ENCODE results near the gene GRIN2C. TPM values are rescaled to one million over a fixed set of nuclear protein-coding genes. Genes with fewer than 3 reads are reported as not detected.

The GRIN2C gene
- total RNA-seq, 1 experiment from 2014 or later: 0.11 TPM

DNA sequence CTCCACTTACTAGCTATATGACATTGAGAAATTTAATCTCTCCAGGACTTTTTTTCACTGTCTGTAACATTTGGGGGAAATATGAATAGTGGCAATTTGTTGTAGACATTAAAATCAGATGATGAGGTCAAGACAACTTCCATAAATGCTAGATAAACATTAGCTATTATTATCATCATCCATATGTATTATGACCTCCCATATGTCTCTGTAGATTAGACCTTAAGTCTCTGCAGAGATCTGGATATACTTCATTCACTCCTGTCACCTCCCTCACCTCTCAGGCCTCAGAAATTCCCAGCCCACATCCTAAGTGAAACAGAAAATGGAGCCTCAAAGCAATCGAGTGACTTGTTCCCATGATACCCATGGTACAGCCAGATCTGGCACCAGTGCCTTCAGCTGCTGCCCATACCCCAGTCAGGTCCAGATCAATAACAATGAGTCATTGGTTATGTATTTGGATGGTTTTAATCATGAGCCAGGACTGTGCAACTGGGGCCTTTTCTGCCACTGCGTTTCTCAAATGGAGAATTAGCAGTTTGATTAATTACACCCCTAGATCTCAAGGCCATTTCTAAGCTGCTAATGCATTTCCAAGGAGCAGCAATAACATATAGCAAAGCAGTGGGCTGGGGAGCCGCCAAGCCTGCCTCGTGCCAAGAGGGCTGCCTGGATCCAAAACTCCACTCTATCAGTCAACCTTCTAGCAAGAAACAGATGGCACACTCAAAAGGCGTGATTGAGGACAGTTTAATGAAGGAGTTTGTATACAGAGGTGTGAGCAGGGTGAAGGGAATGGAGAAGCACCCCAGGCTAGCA lies 15.7 kb upstream of the GRIN2C start:
- H3K9me2 ChIP-seq (ENCODE audit: insufficient read depth): no peaks in the 10 kb centered on the region
- peaks cover 26% of the 10 kb centered on the region for H3K4me1 ChIP-seq (replicated peaks; ENCODE audit: insufficient read depth)
- TF ChIP-seq EZH2 (IDR thresholded peaks at IDR 0.05; ENCODE audit: low read depth): no peak
- TF ChIP-seq, protein P1, sequence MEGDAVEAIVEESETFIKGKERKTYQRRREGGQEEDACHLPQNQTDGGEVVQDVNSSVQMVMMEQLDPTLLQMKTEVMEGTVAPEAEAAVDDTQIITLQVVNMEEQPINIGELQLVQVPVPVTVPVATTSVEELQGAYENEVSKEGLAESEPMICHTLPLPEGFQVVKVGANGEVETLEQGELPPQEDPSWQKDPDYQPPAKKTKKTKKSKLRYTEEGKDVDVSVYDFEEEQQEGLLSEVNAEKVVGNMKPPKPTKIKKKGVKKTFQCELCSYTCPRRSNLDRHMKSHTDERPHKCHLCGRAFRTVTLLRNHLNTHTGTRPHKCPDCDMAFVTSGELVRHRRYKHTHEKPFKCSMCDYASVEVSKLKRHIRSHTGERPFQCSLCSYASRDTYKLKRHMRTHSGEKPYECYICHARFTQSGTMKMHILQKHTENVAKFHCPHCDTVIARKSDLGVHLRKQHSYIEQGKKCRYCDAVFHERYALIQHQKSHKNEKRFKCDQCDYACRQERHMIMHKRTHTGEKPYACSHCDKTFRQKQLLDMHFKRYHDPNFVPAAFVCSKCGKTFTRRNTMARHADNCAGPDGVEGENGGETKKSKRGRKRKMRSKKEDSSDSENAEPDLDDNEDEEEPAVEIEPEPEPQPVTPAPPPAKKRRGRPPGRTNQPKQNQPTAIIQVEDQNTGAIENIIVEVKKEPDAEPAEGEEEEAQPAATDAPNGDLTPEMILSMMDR (conservative IDR thresholded peaks at IDR 0.05): no peak
- no peaks in the 10 kb centered on the region for H3K36me3 ChIP-seq (ENCODE audit: low read depth)
- no peak for DNase-seq
- no peak overlapping the region for H3K4me3 ChIP-seq
- no peaks in the 10 kb centered on the region for H4K20me1 ChIP-seq (ENCODE audit: insufficient read depth)
- no peak overlapping the region for H3K27ac ChIP-seq
- BruUV-seq (replicated peaks): no TSS peak
- ChIA-PET POLR2A (ENCODE audit: unreplicated experiment) (no interaction called here), CTCF (no interaction called here)
- H3K79me2 ChIP-seq (ENCODE audit: low read depth): no peaks in the 10 kb centered on the region
- H2AFZ ChIP-seq: no peak overlapping the region
- no peaks in the 10 kb centered on the region for H3K9me3 ChIP-seq (ENCODE audit: insufficient read depth, low read depth)
- H3F3A ChIP-seq (ENCODE audit: insufficient read depth, low read depth): 0 out of 2 replicates have a peak, but pooled peaks cover 4% of the 10 kb centered on the region
- intact Hi-C loops (cut with micrococcal nuclease; ENCODE audit: unreplicated experiment): no loop called here
- no peaks in the 10 kb centered on the region for H3K27me3 ChIP-seq (ENCODE audit: insufficient read depth, low read depth)
- no peak overlapping the region for H3K4me2 ChIP-seq

DNA sequence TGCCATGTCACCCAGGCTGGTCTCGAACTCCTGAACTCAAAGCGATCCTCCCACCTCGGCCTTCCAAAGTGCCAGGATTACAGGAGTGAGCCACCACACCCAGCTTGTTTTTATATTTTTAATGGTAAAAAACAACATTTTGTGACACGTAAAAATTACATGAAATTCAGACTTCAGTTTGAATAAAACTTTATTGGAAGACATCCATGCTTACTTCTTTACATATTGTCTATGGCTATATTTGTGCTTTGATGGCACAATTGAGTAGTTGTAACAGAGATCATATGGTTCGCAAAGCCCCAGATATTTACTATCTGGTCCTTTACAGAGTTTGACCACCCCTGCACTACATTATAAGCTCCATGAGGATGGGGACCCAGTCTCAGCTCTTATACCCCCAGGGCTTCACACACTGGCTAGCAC lies 14.9 kb upstream of the GRIN2C start:
- no peak overlapping the region for H3K4me2 ChIP-seq
- no peak overlapping the region for H2AFZ ChIP-seq
- ChIA-PET CTCF (interaction anchor here (0.6 kb wide), 1 partner anchor 44 kb away, joined by 3 read pairs; no protein-coding TSS in a partner anchor), POLR2A (ENCODE audit: unreplicated experiment) (no interaction called here)
- H3K36me3 ChIP-seq (ENCODE audit: low read depth): no peaks in the 10 kb centered on the region
- no peak overlapping the region for H3K27ac ChIP-seq
- no peaks in the 10 kb centered on the region for H4K20me1 ChIP-seq (ENCODE audit: insufficient read depth)
- H3K9me3 ChIP-seq (ENCODE audit: insufficient read depth, low read depth): no peaks in the 10 kb centered on the region
- BruUV-seq (replicated peaks): no TSS peak
- H3K4me1 ChIP-seq (replicated peaks; ENCODE audit: insufficient read depth): peaks cover 26% of the 10 kb centered on the region
- no peak for DNase-seq
- H3K27me3 ChIP-seq (ENCODE audit: insufficient read depth, low read depth): no peaks in the 10 kb centered on the region
- H3K79me2 ChIP-seq (ENCODE audit: low read depth): no peaks in the 10 kb centered on the region
- intact Hi-C loops (cut with micrococcal nuclease; ENCODE audit: unreplicated experiment): loop anchor here (5.0 kb wide), 1 partner anchor 83 kb away; no protein-coding TSS in a partner anchor
- 0 out of 2 replicates have a peak, but pooled peaks cover 4% of the 10 kb centered on the region for H3F3A ChIP-seq (ENCODE audit: insufficient read depth, low read depth)
- TF ChIP-seq EZH2 (IDR thresholded peaks at IDR 0.05; ENCODE audit: low read depth): no peak
- TF ChIP-seq, protein P1 (conservative IDR thresholded peaks at IDR 0.05): no peak
- H3K9me2 ChIP-seq (ENCODE audit: insufficient read depth): no peaks in the 10 kb centered on the region
- no peak overlapping the region for H3K4me3 ChIP-seq

DNA sequence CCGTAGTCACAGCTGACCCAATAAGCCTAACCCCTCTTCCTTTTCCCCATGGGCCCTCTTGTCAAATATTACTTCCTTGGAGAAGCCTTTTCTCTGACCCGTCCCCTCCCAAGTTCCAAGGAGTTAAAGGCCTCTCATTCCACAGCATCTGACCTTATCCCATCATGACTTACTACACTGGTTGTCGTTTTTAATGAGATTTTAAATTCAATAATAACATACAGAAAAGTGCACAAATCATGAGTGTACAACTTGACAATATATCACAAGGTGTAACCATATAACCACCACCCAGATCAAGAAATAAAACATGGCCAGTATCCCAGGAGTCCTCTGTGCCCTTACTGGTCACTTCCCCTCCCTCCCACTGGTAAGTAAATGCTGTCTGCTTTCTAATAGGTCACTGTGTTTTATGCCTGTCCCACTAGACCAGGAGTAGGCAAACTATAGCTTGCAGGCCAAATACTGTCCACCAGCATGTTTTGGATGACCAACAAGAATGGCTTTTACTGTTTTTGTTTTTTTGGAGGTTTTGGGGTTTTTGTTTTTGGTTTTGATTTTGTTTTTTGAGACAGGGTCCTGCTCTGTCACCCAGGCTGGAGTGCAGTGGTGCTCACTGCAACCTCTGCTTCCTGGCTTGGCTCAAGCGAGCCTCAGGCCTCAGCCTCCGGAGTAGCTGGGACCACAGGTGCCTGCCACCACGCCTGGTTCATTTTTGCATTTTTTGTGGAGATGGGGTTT lies 14.4 kb upstream of the GRIN2C start:
- Histone ChIP-seq H3K4me3 (peak overlapping the region; percentile 71), H3K79me2 (ENCODE audit: low read depth) (no peaks in the 10 kb centered on the region), H3K9me2 (ENCODE audit: insufficient read depth) (no peaks in the 10 kb centered on the region), H3K9me3 (ENCODE audit: insufficient read depth, low read depth) (no peaks in the 10 kb centered on the region), H2AFZ (peak overlapping the region; percentile 89), H3K4me1 (replicated peaks; ENCODE audit: insufficient read depth) (peaks cover 26% of the 10 kb centered on the region), H3K27ac (peak overlapping the region; percentile 64), H3F3A (ENCODE audit: insufficient read depth, low read depth) (0 out of 2 replicates have a peak, but pooled peaks cover 4% of the 10 kb centered on the region), H3K36me3 (ENCODE audit: low read depth) (no peaks in the 10 kb centered on the region), H3K4me2 (peak overlapping the region; percentile 87), H4K20me1 (ENCODE audit: insufficient read depth) (no peaks in the 10 kb centered on the region), H3K27me3 (ENCODE audit: insufficient read depth, low read depth) (no peaks in the 10 kb centered on the region)
- TF ChIP-seq, protein P1 (conservative IDR thresholded peaks at IDR 0.05): no peak
- no peak for TF ChIP-seq EZH2 (IDR thresholded peaks at IDR 0.05; ENCODE audit: low read depth)
- BruUV-seq (replicated peaks): no TSS peak
- intact Hi-C loops (cut with micrococcal nuclease; ENCODE audit: unreplicated experiment): loop anchor here (1.0 to 5.0 kb wide), 2 partner anchors 43 to 83 kb away; no protein-coding TSS in a partner anchor
- POLR2A ChIA-PET (ENCODE audit: unreplicated experiment): no interaction called here
- peak in 1 of 2 experiments; percentile 44 for DNase-seq
- CTCF ChIA-PET: interaction anchor here (0.6 to 1.5 kb wide), 3 partner anchors 31 to 87 kb away, joined by 3 to 7 read pairs (median 7); no protein-coding TSS in a partner anchor

All from PC-9 (cell line).